SK-MEL-5 (cell line): ENCODE measurements around the gene ST7L. TPM values are rescaled to one million over a fixed set of nuclear protein-coding genes. Genes with fewer than 3 reads are reported as not detected.

Experiments used
- DNase-seq: peaks from one replicate; pipeline ENCODE4 v3.0.0-alpha.2; 2016; ENCODE audit warnings: low read depth, low spot score
- in situ Hi-C: cut with HindIII; loops from 2 replicates; pipeline ENCODE4 v1.10.0; 2016; ENCODE audit warnings: low sequenced_read_pairs, high pct_unique_total_duplicates, low pct_unique_long_range_greater_than_20kb
- total RNA-seq: library from RNA; depleted of rRNA; stranded (reverse); fragments of >200 nt; shearing (Covaris generic); gene quantifications from 2 replicates; pipeline ENCODE4 v1.2.3, GENCODE V29; 2014

The ST7L gene
- total RNA-seq, 1 experiment from 2014 or later, result 23.8 TPM

GRCh38 chr1:112532064-112532463 is 86.9 kb downstream of the ST7L start:
- in situ Hi-C loops, result no loop called here
- no peak for DNase-seq

- in situ Hi-C loops, result no loop called here
- DNase-seq, result no peak
Measured at GRCh38 chr1:112530832-112531231, 88.1 kb downstream of the ST7L start.

GRCh38 chr1:112529301-112529700 is 89.6 kb downstream of the ST7L start:
- in situ Hi-C loops, result no loop called here
- DNase-seq, result no peak

- DNase-seq, result no peak
- in situ Hi-C loops, result no loop called here
Measured at GRCh38 chr1:112528076-112528475, 90.9 kb downstream of the ST7L start.

GRCh38 chr1:112527266-112528010 is 91.5 kb downstream of the ST7L start:
- in situ Hi-C loops, result no loop called here
- DNase-seq, result no peak

GRCh38 chr1:112524986-112525385 is 94.0 kb downstream of the ST7L start:
- in situ Hi-C loops, result no loop called here

GRCh38 chr1:112524251-112524650 is 94.7 kb downstream of the ST7L start:
- no peak for DNase-seq
- in situ Hi-C loops, result no loop called here

More at GRCh38 chr1:112524986-112525385, 94.0 kb downstream of the ST7L start:
- DNase-seq, result no peak

GRCh38 chr1:112522621-112523020 is 96.3 kb downstream of the ST7L start:
- in situ Hi-C loops, result no loop called here
- DNase-seq, result peak; percentile 34

- in situ Hi-C loops, result no loop called here
- DNase-seq, result no peak
Measured at GRCh38 chr1:112520166-112520565, 98.8 kb downstream of the ST7L start.

- in situ Hi-C loops, result no loop called here
Measured at GRCh38 chr1:112518186-112518585, 100.8 kb downstream of the ST7L start.

GRCh38 chr1:112517646-112518045 is 101.3 kb downstream of the ST7L start:
- in situ Hi-C loops, result no loop called here
- DNase-seq, result no peak

More at GRCh38 chr1:112518186-112518585, 100.8 kb downstream of the ST7L start:
- no peak for DNase-seq

- in situ Hi-C loops, result no loop called here
- DNase-seq, result no peak
Measured at GRCh38 chr1:112517231-112517630, 101.7 kb downstream of the ST7L start.

- no peak for DNase-seq
- in situ Hi-C loops, result no loop called here
Measured at GRCh38 chr1:112516141-112516540, 102.8 kb downstream of the ST7L start.

GRCh38 chr1:112515311-112516009 is 103.5 kb downstream of the ST7L start:
- peak; percentile 37 for DNase-seq
- in situ Hi-C loops, result no loop called here

GRCh38 chr1:112514901-112515300 is 104.0 kb downstream of the ST7L start:
- DNase-seq, result no peak
- in situ Hi-C loops, result no loop called here

- in situ Hi-C loops, result no loop called here
- DNase-seq, result no peak
Measured at GRCh38 chr1:112513112-112513870, 105.7 kb downstream of the ST7L start.

GRCh38 chr1:112511897-112512296 is 107.0 kb downstream of the ST7L start:
- no peak for DNase-seq
- in situ Hi-C loops, result no loop called here

- DNase-seq, result no peak
- in situ Hi-C loops, result no loop called here
Measured at GRCh38 chr1:112510340-112510739, 108.6 kb downstream of the ST7L start.
